GM23338 (cell line): Measurements from ENCODE around the gene IFITM1. TPM values are rescaled to one million over a fixed set of nuclear protein-coding genes. Genes with fewer than 3 reads are reported as not detected.

ENCODE experiments used
- ATAC-seq: fragments of 200-7000 bp; cut with Tn5 transposase; 3 replicates; pipeline ENCODE4 v1.9.1; 2020
- DNase-seq: peaks from one replicate; pipeline ENCODE4 v3.0.0-alpha.2; 2015; ENCODE audit warnings: low spot score
- H2AFZ ChIP-seq: fragments of 200-600 bp; sonication (generic); 2 replicates; pipeline ENCODE4 v1.8.0; 2016; ENCODE audit warnings: antibody characterized with exemption, mild to moderate bottlenecking, moderate library complexity
- H3F3A ChIP-seq: fragments of 200-600 bp; sonication (generic); replicated peaks from 2 replicates; pipeline ENCODE4 v1.8.0; 2017; ENCODE audit warnings: antibody characterized with exemption, mixed run types, low read depth
- H3K27ac ChIP-seq: fragments of 200-600 bp; sonication (generic); 2 replicates; pipeline ENCODE4 v1.6.1; 2016; ENCODE audit warnings: low read depth
- H3K27me3 ChIP-seq: fragments of 200-600 bp; sonication (generic); 2 replicates; pipeline ENCODE4 v1.8.0; 2016; ENCODE audit warnings: mild to moderate bottlenecking, mixed run types, moderate library complexity; ENCODE audit not compliant: insufficient read depth
- H3K36me3 ChIP-seq: fragments of 200-600 bp; sonication (generic); 2 replicates; pipeline ENCODE4 v1.8.0; 2016; ENCODE audit warnings: mild to moderate bottlenecking; ENCODE audit not compliant: insufficient read depth
- H3K4me1 ChIP-seq: fragments of 200-600 bp; sonication (generic); 2 replicates; pipeline ENCODE4 v1.8.0; 2016; ENCODE audit warnings: mild to moderate bottlenecking, moderate library complexity; ENCODE audit not compliant: insufficient read depth
- H3K4me2 ChIP-seq: fragments of 200-600 bp; sonication (generic); 2 replicates; pipeline ENCODE4 v1.7.1; 2017; ENCODE audit warnings: mixed run types
- H3K4me3 ChIP-seq: fragments of 200-600 bp; sonication (generic); 2 replicates; pipeline ENCODE4 v1.6.1; 2016; ENCODE audit warnings: mixed run types
- H3K79me2 ChIP-seq: fragments of 200-600 bp; sonication (generic); replicated peaks from 2 replicates; pipeline ENCODE4 v1.8.0; 2017; ENCODE audit warnings: mild to moderate bottlenecking; ENCODE audit not compliant: insufficient read depth
- H3K9me2 ChIP-seq: fragments of 200-600 bp; sonication (generic); 2 replicates; pipeline ENCODE4 v1.8.0; 2017; ENCODE audit not compliant: insufficient read depth
- H4K20me1 ChIP-seq: fragments of 200-600 bp; sonication (generic); replicated peaks from 2 replicates; pipeline ENCODE4 v1.8.0; 2017; ENCODE audit warnings: mild to moderate bottlenecking; ENCODE audit not compliant: insufficient read depth
- H3K27ac Mint-ChIP-seq: 2 replicates; pipeline ENCODE4 v1.8.0; 2020; ENCODE audit warnings: inconsistent platforms, mild to moderate bottlenecking, moderate library complexity, mixed read lengths
- H3K27me3 Mint-ChIP-seq: 3 replicates; pipeline ENCODE4 v1.8.0; 2022; ENCODE audit warnings: low read depth, mild to moderate bottlenecking, moderate library complexity, mixed read lengths, inconsistent platforms; ENCODE audit not compliant: insufficient read depth, poor library complexity
- H3K36me3 Mint-ChIP-seq: 3 replicates; pipeline ENCODE4 v1.8.0; 2021; ENCODE audit warnings: low read depth, mild to moderate bottlenecking, inconsistent platforms, moderate library complexity, mixed read lengths
- H3K4me1 Mint-ChIP-seq: 3 replicates; pipeline ENCODE4 v1.8.0; 2020; ENCODE audit warnings: mild to moderate bottlenecking, inconsistent platforms, mixed read lengths
- H3K4me3 Mint-ChIP-seq: 3 replicates; pipeline ENCODE4 v1.8.0; 2021; ENCODE audit warnings: moderate library complexity, mild to moderate bottlenecking, inconsistent platforms, mixed read lengths
- H3K9me3 Mint-ChIP-seq: 3 replicates; pipeline ENCODE4 v1.8.0; 2020; ENCODE audit warnings: moderate library complexity, mild to moderate bottlenecking, inconsistent platforms, mixed read lengths
- CREB1 ChIP-seq: fragments of 250-450 bp; sonication (Bioruptor Pico); IDR thresholded peaks from 2 replicates; pipeline ENCODE4 v1.5.0; 2020; ENCODE audit warnings: low read depth, mild to moderate bottlenecking, moderate library complexity
- ETS1 ChIP-seq: IDR thresholded peaks from 2 replicates; pipeline ENCODE4 v1.6.1; 2016; ENCODE audit warnings: antibody characterized with exemption
- EZH2 ChIP-seq: fragments of 200-600 bp; sonication (generic); IDR thresholded peaks from one replicate; pipeline ENCODE4 v1.8.0; 2017; ENCODE audit warnings: antibody characterized with exemption, mild to moderate bottlenecking, low read depth; ENCODE audit not compliant: unreplicated experiment
- EZH2phosphoT487 ChIP-seq: fragments of 200-600 bp; sonication (generic); IDR thresholded peaks from one replicate; pipeline ENCODE4 v1.8.1; 2018; ENCODE audit warnings: antibody characterized with exemption; ENCODE audit not compliant: unreplicated experiment
- JUNB ChIP-seq: IDR thresholded peaks from one replicate; pipeline ENCODE4 v1.6.1; 2016; ENCODE audit warnings: antibody characterized with exemption; ENCODE audit not compliant: unreplicated experiment
- NANOG ChIP-seq: IDR thresholded peaks from 2 replicates; pipeline ENCODE4 v1.6.1; 2016; ENCODE audit warnings: antibody characterized with exemption, borderline replicate concordance
- POLR2AphosphoS5 ChIP-seq: IDR thresholded peaks from 2 replicates; pipeline ENCODE4 v1.6.1; 2016; ENCODE audit warnings: antibody characterized with exemption, low read depth
- STAT1 ChIP-seq: IDR thresholded peaks from one replicate; pipeline ENCODE4 v1.6.1; 2016; ENCODE audit warnings: antibody characterized with exemption; ENCODE audit not compliant: unreplicated experiment
- ZNF114 ChIP-seq: fragments of 250-450 bp; sonication (Bioruptor Pico); IDR thresholded peaks from 2 replicates; pipeline ENCODE4 v1.5.0; 2020; ENCODE audit warnings: mild to moderate bottlenecking, moderate library complexity
- ZNF331 ChIP-seq: fragments of 250-450 bp; sonication (Bioruptor Pico); IDR thresholded peaks from 2 replicates; pipeline ENCODE4 v1.5.0; 2020; ENCODE audit warnings: low read depth, mild to moderate bottlenecking, moderate library complexity
- polyA plus RNA-seq: library from polyadenylated mRNA; unstranded; fragments of >200 nt; fragmentation: Nextera tagmentation; extraction: Ambion mirVana; gene quantifications from 2 replicates; pipeline ENCODE4 v1.2.1, GENCODE V29; 2016
- total RNA-seq: library from RNA; depleted of rRNA; stranded (reverse); fragments of >200 nt; shearing (Covaris generic); gene quantifications from 2 replicates; pipeline ENCODE4 v1.2.3, GENCODE V29; 2014
- TF ChIP-seq, protein P1 (sequence below), 2 experiments: fragments of 200-600 bp in 1 of 2; sonication (generic) in 1 of 2; conservative IDR thresholded peaks; 2 replicates each; pipeline versions ENCODE4 v1.5.1 to v1.6.1; 2016 to 2017; ENCODE audit warnings: antibody characterized with exemption in 2 of 2, low read depth in 2 of 2, mild to moderate bottlenecking in 2 of 2, moderate library complexity in 1 of 2
- TF ChIP-seq, protein P2 (sequence below): IDR thresholded peaks from one replicate; pipeline ENCODE4 v1.6.1; 2018; ENCODE audit warnings: antibody characterized with exemption; ENCODE audit not compliant: unreplicated experiment
- TF ChIP-seq, protein P3 (sequence below): fragments of 250-450 bp; sonication (Bioruptor Pico); IDR thresholded peaks from 2 replicates; pipeline ENCODE4 v1.5.0; 2020; ENCODE audit warnings: mild to moderate bottlenecking, moderate library complexity

The IFITM1 gene
- total and polyA plus RNA-seq, 2 experiments from 2014 or later = 396 to 1,194 TPM

DNA sequence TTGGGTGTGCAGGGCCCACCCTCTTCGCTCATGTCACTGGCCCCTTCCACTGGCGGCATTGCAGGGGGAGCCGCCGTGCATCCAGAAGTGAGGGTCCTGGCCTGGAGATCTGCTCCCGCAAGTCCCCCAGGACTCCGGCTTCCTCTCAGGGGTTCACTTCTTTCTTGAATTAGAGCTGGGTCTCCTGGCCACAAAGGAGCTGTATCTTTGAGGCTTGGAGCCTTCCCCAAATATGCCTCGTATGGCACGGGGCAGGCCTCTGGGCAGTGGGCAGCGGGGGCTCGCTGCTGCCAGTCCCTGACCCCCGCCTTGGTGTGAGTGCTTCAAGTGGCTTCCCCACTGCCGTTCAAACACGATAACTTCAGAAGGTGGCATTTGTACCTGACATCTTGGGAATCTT lies 14.2 kb downstream of the IFITM1 start:
- peaks cover 33% of the 10 kb centered on the region for H3K4me1 Mint-ChIP-seq
- H3K27ac Mint-ChIP-seq = no peak overlapping the region
- H3K27me3 ChIP-seq = no peaks in the 10 kb centered on the region
- H3K9me2 ChIP-seq = no peaks in the 10 kb centered on the region
- H3K36me3 ChIP-seq = no peaks in the 10 kb centered on the region; the same call in 1 of the 2 replicates
- peaks cover 6% of the 10 kb centered on the region for H3K4me1 ChIP-seq
- H3F3A ChIP-seq = 0 out of 2 replicates have a peak, but pooled peaks cover 18% of the 10 kb centered on the region
- ATAC-seq (no peak), DNase-seq (no peak)
- H3K4me3 ChIP-seq = no peak overlapping the region
- TF ChIP-seq EZH2 (no peak), JUNB (no peak), EZH2phosphoT487 (no peak), ETS1 (no peak), ZNF114 (CRISPR knock-in tag) (no peak), NANOG (no peak), CREB1 (no peak), POLR2AphosphoS5 (no peak), STAT1 (no peak), ZNF331 (CRISPR knock-in tag) (no peak)
- TF ChIP-seq, protein P1, sequence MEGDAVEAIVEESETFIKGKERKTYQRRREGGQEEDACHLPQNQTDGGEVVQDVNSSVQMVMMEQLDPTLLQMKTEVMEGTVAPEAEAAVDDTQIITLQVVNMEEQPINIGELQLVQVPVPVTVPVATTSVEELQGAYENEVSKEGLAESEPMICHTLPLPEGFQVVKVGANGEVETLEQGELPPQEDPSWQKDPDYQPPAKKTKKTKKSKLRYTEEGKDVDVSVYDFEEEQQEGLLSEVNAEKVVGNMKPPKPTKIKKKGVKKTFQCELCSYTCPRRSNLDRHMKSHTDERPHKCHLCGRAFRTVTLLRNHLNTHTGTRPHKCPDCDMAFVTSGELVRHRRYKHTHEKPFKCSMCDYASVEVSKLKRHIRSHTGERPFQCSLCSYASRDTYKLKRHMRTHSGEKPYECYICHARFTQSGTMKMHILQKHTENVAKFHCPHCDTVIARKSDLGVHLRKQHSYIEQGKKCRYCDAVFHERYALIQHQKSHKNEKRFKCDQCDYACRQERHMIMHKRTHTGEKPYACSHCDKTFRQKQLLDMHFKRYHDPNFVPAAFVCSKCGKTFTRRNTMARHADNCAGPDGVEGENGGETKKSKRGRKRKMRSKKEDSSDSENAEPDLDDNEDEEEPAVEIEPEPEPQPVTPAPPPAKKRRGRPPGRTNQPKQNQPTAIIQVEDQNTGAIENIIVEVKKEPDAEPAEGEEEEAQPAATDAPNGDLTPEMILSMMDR (conservative IDR thresholded peaks at IDR 0.05; ENCODE audit: low read depth in 2 of 2) = no peak
- TF ChIP-seq, protein P2, sequence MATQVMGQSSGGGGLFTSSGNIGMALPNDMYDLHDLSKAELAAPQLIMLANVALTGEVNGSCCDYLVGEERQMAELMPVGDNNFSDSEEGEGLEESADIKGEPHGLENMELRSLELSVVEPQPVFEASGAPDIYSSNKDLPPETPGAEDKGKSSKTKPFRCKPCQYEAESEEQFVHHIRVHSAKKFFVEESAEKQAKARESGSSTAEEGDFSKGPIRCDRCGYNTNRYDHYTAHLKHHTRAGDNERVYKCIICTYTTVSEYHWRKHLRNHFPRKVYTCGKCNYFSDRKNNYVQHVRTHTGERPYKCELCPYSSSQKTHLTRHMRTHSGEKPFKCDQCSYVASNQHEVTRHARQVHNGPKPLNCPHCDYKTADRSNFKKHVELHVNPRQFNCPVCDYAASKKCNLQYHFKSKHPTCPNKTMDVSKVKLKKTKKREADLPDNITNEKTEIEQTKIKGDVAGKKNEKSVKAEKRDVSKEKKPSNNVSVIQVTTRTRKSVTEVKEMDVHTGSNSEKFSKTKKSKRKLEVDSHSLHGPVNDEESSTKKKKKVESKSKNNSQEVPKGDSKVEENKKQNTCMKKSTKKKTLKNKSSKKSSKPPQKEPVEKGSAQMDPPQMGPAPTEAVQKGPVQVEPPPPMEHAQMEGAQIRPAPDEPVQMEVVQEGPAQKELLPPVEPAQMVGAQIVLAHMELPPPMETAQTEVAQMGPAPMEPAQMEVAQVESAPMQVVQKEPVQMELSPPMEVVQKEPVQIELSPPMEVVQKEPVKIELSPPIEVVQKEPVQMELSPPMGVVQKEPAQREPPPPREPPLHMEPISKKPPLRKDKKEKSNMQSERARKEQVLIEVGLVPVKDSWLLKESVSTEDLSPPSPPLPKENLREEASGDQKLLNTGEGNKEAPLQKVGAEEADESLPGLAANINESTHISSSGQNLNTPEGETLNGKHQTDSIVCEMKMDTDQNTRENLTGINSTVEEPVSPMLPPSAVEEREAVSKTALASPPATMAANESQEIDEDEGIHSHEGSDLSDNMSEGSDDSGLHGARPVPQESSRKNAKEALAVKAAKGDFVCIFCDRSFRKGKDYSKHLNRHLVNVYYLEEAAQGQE = no peak
- TF ChIP-seq, protein P3, sequence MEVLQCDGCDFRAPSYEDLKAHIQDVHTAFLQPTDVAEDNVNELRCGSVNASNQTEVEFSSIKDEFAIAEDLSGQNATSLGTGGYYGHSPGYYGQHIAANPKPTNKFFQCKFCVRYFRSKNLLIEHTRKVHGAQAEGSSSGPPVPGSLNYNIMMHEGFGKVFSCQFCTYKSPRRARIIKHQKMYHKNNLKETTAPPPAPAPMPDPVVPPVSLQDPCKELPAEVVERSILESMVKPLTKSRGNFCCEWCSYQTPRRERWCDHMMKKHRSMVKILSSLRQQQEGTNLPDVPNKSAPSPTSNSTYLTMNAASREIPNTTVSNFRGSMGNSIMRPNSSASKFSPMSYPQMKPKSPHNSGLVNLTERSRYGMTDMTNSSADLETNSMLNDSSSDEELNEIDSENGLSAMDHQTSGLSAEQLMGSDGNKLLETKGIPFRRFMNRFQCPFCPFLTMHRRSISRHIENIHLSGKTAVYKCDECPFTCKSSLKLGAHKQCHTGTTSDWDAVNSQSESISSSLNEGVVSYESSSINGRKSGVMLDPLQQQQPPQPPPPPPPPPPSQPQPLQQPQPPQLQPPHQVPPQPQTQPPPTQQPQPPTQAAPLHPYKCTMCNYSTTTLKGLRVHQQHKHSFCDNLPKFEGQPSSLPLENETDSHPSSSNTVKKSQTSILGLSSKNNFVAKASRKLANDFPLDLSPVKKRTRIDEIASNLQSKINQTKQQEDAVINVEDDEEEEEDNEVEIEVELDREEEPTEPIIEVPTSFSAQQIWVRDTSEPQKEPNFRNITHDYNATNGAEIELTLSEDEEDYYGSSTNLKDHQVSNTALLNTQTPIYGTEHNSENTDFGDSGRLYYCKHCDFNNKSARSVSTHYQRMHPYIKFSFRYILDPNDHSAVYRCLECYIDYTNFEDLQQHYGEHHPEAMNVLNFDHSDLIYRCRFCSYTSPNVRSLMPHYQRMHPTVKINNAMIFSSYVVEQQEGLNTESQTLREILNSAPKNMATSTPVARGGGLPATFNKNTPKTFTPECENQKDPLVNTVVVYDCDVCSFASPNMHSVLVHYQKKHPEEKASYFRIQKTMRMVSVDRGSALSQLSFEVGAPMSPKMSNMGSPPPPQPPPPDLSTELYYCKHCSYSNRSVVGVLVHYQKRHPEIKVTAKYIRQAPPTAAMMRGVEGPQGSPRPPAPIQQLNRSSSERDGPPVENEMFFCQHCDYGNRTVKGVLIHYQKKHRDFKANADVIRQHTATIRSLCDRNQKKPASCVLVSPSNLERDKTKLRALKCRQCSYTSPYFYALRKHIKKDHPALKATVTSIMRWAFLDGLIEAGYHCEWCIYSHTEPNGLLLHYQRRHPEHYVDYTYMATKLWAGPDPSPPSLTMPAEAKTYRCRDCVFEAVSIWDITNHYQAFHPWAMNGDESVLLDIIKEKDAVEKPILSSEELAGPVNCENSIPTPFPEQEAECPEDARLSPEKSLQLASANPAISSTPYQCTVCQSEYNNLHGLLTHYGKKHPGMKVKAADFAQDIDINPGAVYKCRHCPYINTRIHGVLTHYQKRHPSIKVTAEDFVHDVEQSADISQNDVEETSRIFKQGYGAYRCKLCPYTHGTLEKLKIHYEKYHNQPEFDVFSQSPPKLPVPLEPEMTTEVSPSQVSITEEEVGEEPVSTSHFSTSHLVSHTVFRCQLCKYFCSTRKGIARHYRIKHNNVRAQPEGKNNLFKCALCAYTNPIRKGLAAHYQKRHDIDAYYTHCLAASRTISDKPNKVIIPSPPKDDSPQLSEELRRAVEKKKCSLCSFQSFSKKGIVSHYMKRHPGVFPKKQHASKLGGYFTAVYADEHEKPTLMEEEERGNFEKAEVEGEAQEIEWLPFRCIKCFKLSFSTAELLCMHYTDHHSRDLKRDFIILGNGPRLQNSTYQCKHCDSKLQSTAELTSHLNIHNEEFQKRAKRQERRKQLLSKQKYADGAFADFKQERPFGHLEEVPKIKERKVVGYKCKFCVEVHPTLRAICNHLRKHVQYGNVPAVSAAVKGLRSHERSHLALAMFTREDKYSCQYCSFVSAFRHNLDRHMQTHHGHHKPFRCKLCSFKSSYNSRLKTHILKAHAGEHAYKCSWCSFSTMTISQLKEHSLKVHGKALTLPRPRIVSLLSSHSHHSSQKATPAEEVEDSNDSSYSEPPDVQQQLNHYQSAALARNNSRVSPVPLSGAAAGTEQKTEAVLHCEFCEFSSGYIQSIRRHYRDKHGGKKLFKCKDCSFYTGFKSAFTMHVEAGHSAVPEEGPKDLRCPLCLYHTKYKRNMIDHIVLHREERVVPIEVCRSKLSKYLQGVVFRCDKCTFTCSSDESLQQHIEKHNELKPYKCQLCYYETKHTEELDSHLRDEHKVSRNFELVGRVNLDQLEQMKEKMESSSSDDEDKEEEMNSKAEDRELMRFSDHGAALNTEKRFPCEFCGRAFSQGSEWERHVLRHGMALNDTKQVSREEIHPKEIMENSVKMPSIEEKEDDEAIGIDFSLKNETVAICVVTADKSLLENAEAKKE (CRISPR knock-in tag) = no peak
- H3K27ac ChIP-seq = peak overlapping the region; percentile 32; the same call in 1 of the 2 replicates
- H3K27me3 Mint-ChIP-seq = peaks cover 17% of the 10 kb centered on the region
- no peak overlapping the region for H3K4me2 ChIP-seq
- no peak overlapping the region for H2AFZ ChIP-seq
- no peaks in the 10 kb centered on the region for H3K79me2 ChIP-seq
- peaks cover 9% of the 10 kb centered on the region for H3K9me3 Mint-ChIP-seq
- peaks cover 13% of the 10 kb centered on the region; the same call in 2 of the 3 replicates for H3K36me3 Mint-ChIP-seq
- H3K4me3 Mint-ChIP-seq = no peak overlapping the region
- H4K20me1 ChIP-seq = no peaks in the 10 kb centered on the region
